Esophagus squamous epithelium (tissue), 5 donors: ENCODE results near the gene KCNK6. TPM values are rescaled to one million over a fixed set of nuclear protein-coding genes. Genes with fewer than 3 reads are reported as not detected.

Experiments
- DNase-seq: peaks from one replicate; lab custom pipeline; 2025; lab: John Stamatoyannopoulos, UW
- H3K27ac ChIP-seq, 4 donors: fragments of 200-600 bp; sonication (generic); one replicate each; pipeline ENCODE4 v1.5.1; 2016 to 2019; ENCODE audit warnings: mild to moderate bottlenecking in 1 of 4
- H3K27me3 ChIP-seq, 4 donors: fragments of 200-600 bp; sonication (generic); 1 replicate in 3 of 4; 2 replicates in 1 of 4; pipeline versions ENCODE4 v1.5.1 to v1.6.0; 2017 to 2021; ENCODE audit warnings: antibody characterized with exemption in 1 of 4
- H3K36me3 ChIP-seq, 3 donors: fragments of 200-600 bp; sonication (generic); one replicate each; pipeline ENCODE4 v1.5.1; 2016 to 2019
- H3K4me1 ChIP-seq, 3 donors: fragments of 200-600 bp; sonication (generic); one replicate each; pipeline ENCODE4 v1.5.1; 2017 to 2019
- H3K4me3 ChIP-seq, 4 donors: fragments of 200-600 bp; sonication (generic); 1 replicate in 3 of 4; 2 replicates in 1 of 4; pipeline ENCODE4 v1.5.1; 2016 to 2019; ENCODE audit warnings: mild to moderate bottlenecking in 2 of 4, moderate library complexity in 1 of 4
- H3K9me3 ChIP-seq, 3 donors: fragments of 200-600 bp; sonication (generic); one replicate each; pipeline ENCODE4 v1.5.1; 2016 to 2019
- POLR2A ChIP-seq, 4 donors: fragments of 450-650 bp; IDR thresholded peaks; one replicate each; pipeline ENCODE4 v1.6.1; 2017; ENCODE audit warnings: antibody characterized with exemption in 4 of 4, mild to moderate bottlenecking in 4 of 4, moderate library complexity in 3 of 4
- WGBS, 2 donors: methylation state at CpG; one replicate each; pipeline ENCODE4 v1.1.5; 2018; 5-methylcytosine and 5-hydroxymethylcytosine counted together
- intact Hi-C: fragments of 100-400 bp; cut with DNase I; formaldehyde crosslinking; loops from one replicate; pipeline ENCODE4 v1.15.0; 2022
- total RNA-seq, 4 donors: library from RNA; depleted of rRNA; stranded (reverse); fragments of >200 nt; gene quantifications; one replicate each; pipeline ENCODE4 v1.1.0, GENCODE V29; 2016
- TF ChIP-seq, protein P1 (sequence below), 6 experiments: fragments of 450-650 bp in 4 of 6; fragments of 200-600 bp in 2 of 6; sonication (generic) in 2 of 6; IDR thresholded peaks; one replicate each; pipeline ENCODE4 v1.5.1; 2016 to 2019; ENCODE audit warnings: antibody characterized with exemption in 6 of 6, mild to moderate bottlenecking in 4 of 6, moderate library complexity in 4 of 6
- donor health status: DM: yes; HTN: yes; CAD: no.

Gene KCNK6
- total RNA-seq, 4 donors from 2014 or later, result 13.7 to 27.0 (median 21.6) TPM

DNA sequence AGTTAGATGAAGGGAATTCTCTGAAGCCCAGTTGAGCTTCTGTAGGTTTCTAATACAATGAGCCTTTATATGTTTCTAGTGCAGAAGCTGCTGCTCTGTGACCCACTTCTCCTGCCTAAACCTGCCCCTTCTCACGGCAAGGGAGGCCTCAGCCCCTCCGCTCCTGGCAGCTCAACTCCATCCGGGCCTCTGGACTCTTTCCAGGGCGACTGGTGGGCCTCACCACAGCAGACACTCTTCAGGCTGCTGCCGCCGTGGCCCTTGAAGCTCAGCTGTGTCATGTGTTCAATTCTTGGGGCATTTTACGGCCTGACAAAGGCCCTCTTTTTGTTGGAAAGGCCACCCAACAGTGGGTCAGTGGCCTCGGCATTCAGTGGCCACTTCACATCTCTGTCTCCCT lies 25.6 kb upstream of the KCNK6 start:
- no peaks in the 10 kb centered on the region for H3K9me3 ChIP-seq
- H3K4me3 ChIP-seq, result no peak overlapping the region
- DNase-seq, result no peak
- H3K27me3 ChIP-seq, result no peaks in the 10 kb centered on the region
- H3K36me3 ChIP-seq, result peaks cover 4 to 44% (median 9%) of the 10 kb centered on the region in 3 donors
- intact Hi-C loops, result no loop called here
- 70% methylated on average over 6 of the region's 8 CpGs; no CpG with 5 or more reads in 1 of the 2 donors for WGBS, 2 donors
- H3K27ac ChIP-seq, result peak overlapping the region in 1 of 4 donors; percentile 82
- H3K4me1 ChIP-seq, result peaks cover 27 to 97% (median 42%) of the 10 kb centered on the region in 3 donors
- no peak for TF ChIP-seq POLR2A (IDR thresholded peaks at IDR 0.05)
- TF ChIP-seq, protein P1, sequence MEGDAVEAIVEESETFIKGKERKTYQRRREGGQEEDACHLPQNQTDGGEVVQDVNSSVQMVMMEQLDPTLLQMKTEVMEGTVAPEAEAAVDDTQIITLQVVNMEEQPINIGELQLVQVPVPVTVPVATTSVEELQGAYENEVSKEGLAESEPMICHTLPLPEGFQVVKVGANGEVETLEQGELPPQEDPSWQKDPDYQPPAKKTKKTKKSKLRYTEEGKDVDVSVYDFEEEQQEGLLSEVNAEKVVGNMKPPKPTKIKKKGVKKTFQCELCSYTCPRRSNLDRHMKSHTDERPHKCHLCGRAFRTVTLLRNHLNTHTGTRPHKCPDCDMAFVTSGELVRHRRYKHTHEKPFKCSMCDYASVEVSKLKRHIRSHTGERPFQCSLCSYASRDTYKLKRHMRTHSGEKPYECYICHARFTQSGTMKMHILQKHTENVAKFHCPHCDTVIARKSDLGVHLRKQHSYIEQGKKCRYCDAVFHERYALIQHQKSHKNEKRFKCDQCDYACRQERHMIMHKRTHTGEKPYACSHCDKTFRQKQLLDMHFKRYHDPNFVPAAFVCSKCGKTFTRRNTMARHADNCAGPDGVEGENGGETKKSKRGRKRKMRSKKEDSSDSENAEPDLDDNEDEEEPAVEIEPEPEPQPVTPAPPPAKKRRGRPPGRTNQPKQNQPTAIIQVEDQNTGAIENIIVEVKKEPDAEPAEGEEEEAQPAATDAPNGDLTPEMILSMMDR (IDR thresholded peaks at IDR 0.05), result no peak

DNA sequence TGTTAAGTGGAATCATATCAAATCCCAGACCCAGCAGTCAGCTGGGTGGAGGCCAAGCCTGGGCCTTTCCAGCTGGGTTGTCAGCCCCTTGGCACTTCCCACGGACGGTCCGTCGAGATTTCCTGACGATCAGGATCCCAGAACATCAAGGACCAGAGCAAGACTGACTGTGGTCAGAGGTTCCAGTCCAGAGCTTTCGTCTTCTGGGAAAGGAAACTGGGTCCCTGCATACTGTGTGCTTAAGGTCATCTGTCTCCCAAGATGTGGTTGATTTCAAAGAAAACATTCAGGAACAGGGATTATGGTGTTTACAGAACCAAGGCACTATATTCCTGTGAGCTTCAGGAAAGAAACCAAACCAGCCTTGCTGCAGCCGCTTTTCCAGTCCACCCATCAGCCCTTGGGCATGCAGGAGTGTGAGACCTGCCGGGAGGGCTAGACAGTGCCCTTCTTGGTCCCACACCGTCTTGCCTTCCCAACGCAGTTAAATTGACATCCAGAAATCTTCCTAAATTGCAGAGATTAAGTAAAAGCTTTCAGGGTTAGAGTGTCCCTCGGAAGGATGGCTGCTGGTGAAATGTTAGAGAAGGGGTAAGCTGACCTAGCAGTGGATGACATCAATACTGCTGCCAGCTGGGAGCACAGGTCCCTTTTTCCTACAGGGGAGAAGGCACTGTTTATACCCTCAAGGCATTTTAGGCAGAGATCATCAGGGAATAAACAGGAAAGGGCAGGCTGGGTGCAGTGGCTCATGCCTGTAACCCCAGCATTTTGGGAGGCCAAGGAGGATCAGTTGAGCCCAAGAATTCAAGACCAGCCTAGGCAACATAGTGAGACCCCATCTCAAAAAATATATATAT lies 20.6 kb upstream of the KCNK6 start:
- intact Hi-C loops, result no loop called here
- WGBS, 2 donors, result 26 to 66% methylated on average over 8 to 9 of the region's 11 CpGs
- no peak overlapping the region for H3K4me3 ChIP-seq

DNA sequence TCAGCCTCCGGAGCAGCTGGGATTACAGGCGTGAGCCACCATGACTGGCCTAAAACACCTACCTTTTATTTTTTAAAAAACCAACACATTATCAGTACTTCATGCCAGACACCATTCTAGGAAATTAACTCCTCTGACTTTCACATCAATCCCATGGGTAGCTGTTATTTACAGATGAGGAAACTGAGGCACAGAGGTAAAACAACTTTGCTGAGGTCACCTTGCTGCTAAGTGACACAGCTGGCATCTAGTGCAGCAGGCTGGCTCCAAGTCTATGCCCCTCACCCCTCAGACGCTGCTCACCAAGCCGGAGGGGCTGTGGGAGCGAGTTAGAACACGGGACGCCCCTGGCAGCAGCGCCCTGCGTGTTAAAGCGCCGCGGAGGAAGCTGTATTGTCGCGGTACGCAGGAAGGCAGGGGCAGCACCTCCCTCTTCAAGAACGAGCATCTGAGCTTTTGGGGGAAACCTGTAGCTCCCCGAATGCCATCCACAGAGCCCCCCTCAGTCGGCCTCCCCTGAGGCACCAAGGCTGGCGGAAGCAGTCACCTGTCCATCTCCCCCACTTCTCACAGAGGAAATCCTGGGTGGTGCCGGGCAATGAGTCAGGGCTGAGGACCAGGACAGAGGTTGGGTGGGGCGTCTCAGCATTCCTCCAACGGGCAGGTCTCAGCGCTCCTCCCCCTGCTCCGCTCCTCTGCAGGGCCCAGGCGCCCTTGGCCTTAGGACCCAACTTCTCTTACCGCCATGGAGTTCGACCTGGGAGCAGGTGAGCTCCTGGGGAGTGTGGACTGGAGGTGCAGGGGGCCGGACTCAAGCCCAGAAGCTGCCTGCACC lies 15.9 kb upstream of the KCNK6 start, which contains the start of gene C19orf33:
C19orf33 (plus strand) TSS at position 735 of the 835 bp plus-strand sequence; CDS start at position 746, 11 bp downstream.
- WGBS, 2 donors, result 38 to 43% methylated on average over 8 to 20 of the region's 28 CpGs
- Histone ChIP-seq H3K4me1 (peaks cover 11 to 65% (median 13%) of the 10 kb centered on the region in 3 donors), H3K27ac (peak within 1 kb of the TSS; percentile 92 to 98 (median 96)), H3K27me3 (no peaks in the 10 kb centered on the region), H3K9me3 (no peaks in the 10 kb centered on the region), H3K36me3 (peaks cover 10 to 33% (median 10%) of the 10 kb centered on the region in 3 donors), H3K4me3 (peak within 1 kb of the TSS; percentile 50 to 67 (median 58))
- intact Hi-C loops, result no loop called here
- peak in 3 of 4 donors; percentile 25 to 74 (median 35) for TF ChIP-seq POLR2A (IDR thresholded peaks at IDR 0.05)
- TF ChIP-seq, protein P1 (IDR thresholded peaks at IDR 0.05), result no peak
- no peak for DNase-seq

More for the DNA sequence above, 20.6 kb upstream of the KCNK6 start:
- H3K27me3 ChIP-seq, result no peaks in the 10 kb centered on the region
- no peak for DNase-seq
- peak overlapping the region; percentile 56 to 96 (median 80) for H3K27ac ChIP-seq
- no peaks in the 10 kb centered on the region for H3K9me3 ChIP-seq
- peaks cover 0 to 5% (median 0%) of the 10 kb centered on the region in 3 donors for H3K36me3 ChIP-seq
- TF ChIP-seq, protein P1 (IDR thresholded peaks at IDR 0.05), result no peak
- TF ChIP-seq POLR2A (IDR thresholded peaks at IDR 0.05), result no peak
- peaks cover 16 to 94% (median 42%) of the 10 kb centered on the region in 3 donors for H3K4me1 ChIP-seq

DNA sequence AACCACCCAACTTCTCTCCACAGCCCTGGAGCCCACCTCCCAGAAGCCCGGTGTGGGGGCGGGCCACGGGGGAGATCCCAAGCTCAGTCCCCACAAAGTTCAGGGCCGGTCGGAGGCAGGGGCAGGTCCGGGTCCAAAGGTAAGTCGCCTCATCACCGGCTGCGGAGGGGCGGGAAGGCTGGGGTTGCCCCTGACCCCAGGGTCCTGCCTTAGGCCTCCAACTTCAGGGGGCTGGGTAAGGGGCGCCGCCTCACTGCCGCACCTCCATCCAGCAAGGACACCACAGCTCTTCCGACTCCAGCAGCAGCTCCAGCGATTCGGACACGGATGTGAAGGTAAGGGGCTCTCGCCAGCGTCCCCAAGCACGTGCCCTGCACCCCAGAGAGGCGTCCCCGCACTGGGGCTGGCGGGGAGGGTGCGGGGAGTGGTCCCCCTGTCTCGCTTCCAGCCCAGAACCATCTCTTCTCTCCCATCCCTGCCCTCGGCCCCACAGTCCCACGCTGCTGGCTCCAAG lies 15.2 kb upstream of the KCNK6 start:
- DNase-seq, result no peak
- Histone ChIP-seq H3K4me3 (peak overlapping the region; percentile 50 to 67 (median 58)), H3K36me3 (peaks cover 10 to 40% (median 10%) of the 10 kb centered on the region in 3 donors), H3K27ac (peak overlapping the region; percentile 92 to 98 (median 96)), H3K27me3 (no peaks in the 10 kb centered on the region), H3K9me3 (no peaks in the 10 kb centered on the region), H3K4me1 (peaks cover 5 to 59% (median 7%) of the 10 kb centered on the region in 3 donors)
- intact Hi-C loops, result no loop called here
- TF ChIP-seq POLR2A (IDR thresholded peaks at IDR 0.05), result no peak
- TF ChIP-seq, protein P1 (IDR thresholded peaks at IDR 0.05), result no peak
- 18 to 55% methylated on average over 2 to 12 of the region's 27 CpGs for WGBS, 2 donors
